Measurements from ENCODE around the gene KCNC4. TPM values are rescaled to one million over a fixed set of nuclear protein-coding genes. Genes with fewer than 3 reads are reported as not detected.

Gene KCNC4
- total and polyA plus RNA-seq, 2 donors (not counting 1 experiment from before 2014, with no cell fraction given) = 0.66 to 0.76 TPM

- Histone ChIP-seq H3K4me1 (ENCODE audit: control insufficient read depth, extremely low read depth, insufficient read depth, low read length) (peaks cover 2% of the 10 kb centered on the region), H3K9ac (ENCODE audit: insufficient read depth, low read length) (no peak overlapping the region), H3K79me2 (ENCODE audit: control insufficient read depth, insufficient read depth, low read length) (no peaks in the 10 kb centered on the region), H3K27me3 (ENCODE audit: control insufficient read depth, insufficient read depth, low read length) (peaks cover 2% of the 10 kb centered on the region), H4K20me1 (ENCODE audit: control insufficient read depth, extremely low read depth, insufficient read depth, low read length) (no peaks in the 10 kb centered on the region), H3K9me3 (ENCODE audit: control insufficient read depth, insufficient read depth, low read depth, low read length) (no peaks in the 10 kb centered on the region), H3K36me3 (ENCODE audit: control insufficient read depth, insufficient read depth, low read length) (no peaks in the 10 kb centered on the region), H2AFZ (ENCODE audit: low read length) (no peak overlapping the region), H3K4me3 (replicated peaks in 1 of 4; ENCODE audit: control extremely low read depth in 1 of 4, insufficient read depth in 1 of 4, low read depth in 3 of 4, low read length in 4 of 4) (no peak overlapping the region), H3K27ac (ENCODE audit: insufficient read depth, low read length) (no peak overlapping the region), H3K4me2 (ENCODE audit: extremely low read depth, insufficient read depth, low read length) (no peak overlapping the region)
- TF ChIP-seq CTCF (conservative IDR thresholded peaks at IDR 0.05 in 1 of 2, IDR thresholded peaks at IDR 0.05 in 1 of 2; ENCODE audit: low read depth in 1 of 2, low read length in 2 of 2) = no peak
- no peak for TF ChIP-seq EZH2 (IDR thresholded peaks at IDR 0.05; ENCODE audit: low read length, missing control alignments)
- DNase-seq (ENCODE audit: low read depth in 2 of 2) = no peak
Observed at GRCh38 chr1:110243574-110243973, 33.5 kb downstream of the KCNC4 start.

- no peaks in the 10 kb centered on the region for H4K20me1 ChIP-seq (ENCODE audit: control insufficient read depth, extremely low read depth, insufficient read depth, low read length)
- no peaks in the 10 kb centered on the region for H3K4me1 ChIP-seq (ENCODE audit: control insufficient read depth, extremely low read depth, insufficient read depth, low read length)
- TF ChIP-seq EZH2 (IDR thresholded peaks at IDR 0.05; ENCODE audit: low read length, missing control alignments) (no peak), CTCF (conservative IDR thresholded peaks at IDR 0.05 in 1 of 2, IDR thresholded peaks at IDR 0.05 in 1 of 2; ENCODE audit: low read depth in 1 of 2, low read length in 2 of 2) (no peak)
- no peak overlapping the region for H3K4me2 ChIP-seq (ENCODE audit: extremely low read depth, insufficient read depth, low read length)
- no peak for DNase-seq (ENCODE audit: low read depth in 2 of 2)
- H3K27ac ChIP-seq (ENCODE audit: insufficient read depth, low read length) = no peak overlapping the region
- H3K27me3 ChIP-seq (ENCODE audit: control insufficient read depth, insufficient read depth, low read length) = peaks cover 2% of the 10 kb centered on the region
- no peak overlapping the region for H3K4me3 ChIP-seq (replicated peaks in 1 of 4; ENCODE audit: control extremely low read depth in 1 of 4, insufficient read depth in 1 of 4, low read depth in 3 of 4, low read length in 4 of 4)
- no peak overlapping the region for H3K9ac ChIP-seq (ENCODE audit: insufficient read depth, low read length)
- H3K79me2 ChIP-seq (ENCODE audit: control insufficient read depth, insufficient read depth, low read length) = no peaks in the 10 kb centered on the region
- no peak overlapping the region for H2AFZ ChIP-seq (ENCODE audit: low read length)
- no peaks in the 10 kb centered on the region for H3K36me3 ChIP-seq (ENCODE audit: control insufficient read depth, insufficient read depth, low read length)
- H3K9me3 ChIP-seq (ENCODE audit: control insufficient read depth, insufficient read depth, low read depth, low read length) = no peaks in the 10 kb centered on the region
Observed at GRCh38 chr1:110245876-110246620, 35.9 kb downstream of the KCNC4 start.

GRCh38 chr1:110248746-110249145, 38.6 kb downstream of the KCNC4 start:
- Histone ChIP-seq H3K4me1 (ENCODE audit: control insufficient read depth, extremely low read depth, insufficient read depth, low read length) (no peaks in the 10 kb centered on the region), H3K9me3 (ENCODE audit: control insufficient read depth, insufficient read depth, low read depth, low read length) (no peaks in the 10 kb centered on the region), H3K4me2 (ENCODE audit: extremely low read depth, insufficient read depth, low read length) (no peak overlapping the region), H4K20me1 (ENCODE audit: control insufficient read depth, extremely low read depth, insufficient read depth, low read length) (no peaks in the 10 kb centered on the region), H3K27ac (ENCODE audit: insufficient read depth, low read length) (no peak overlapping the region), H2AFZ (ENCODE audit: low read length) (no peak overlapping the region), H3K4me3 (replicated peaks in 1 of 4; ENCODE audit: control extremely low read depth in 1 of 4, insufficient read depth in 1 of 4, low read depth in 3 of 4, low read length in 4 of 4) (no peak overlapping the region), H3K9ac (ENCODE audit: insufficient read depth, low read length) (no peak overlapping the region), H3K27me3 (ENCODE audit: control insufficient read depth, insufficient read depth, low read length) (peaks cover 3% of the 10 kb centered on the region), H3K36me3 (ENCODE audit: control insufficient read depth, insufficient read depth, low read length) (no peaks in the 10 kb centered on the region), H3K79me2 (ENCODE audit: control insufficient read depth, insufficient read depth, low read length) (no peaks in the 10 kb centered on the region)
- no peak for TF ChIP-seq EZH2 (IDR thresholded peaks at IDR 0.05; ENCODE audit: low read length, missing control alignments)
- no peak for TF ChIP-seq CTCF (conservative IDR thresholded peaks at IDR 0.05 in 1 of 2, IDR thresholded peaks at IDR 0.05 in 1 of 2; ENCODE audit: low read depth in 1 of 2, low read length in 2 of 2)
- no peak for DNase-seq (ENCODE audit: low read depth in 2 of 2)
